Omental fat pad (tissue), 4 donors: ENCODE data around the gene BBC3. TPM values are rescaled to one million over a fixed set of nuclear protein-coding genes. Genes with fewer than 3 reads are reported as not detected.
"Not testable (repeated sequence)": the region's sequence is repeated elsewhere in the genome, so short reads cannot be mapped to it uniquely, and the experiment has no call there.

ENCODE experiments used
- ATAC-seq: fragments of 150-250 bp; one replicate; pipeline ENCODE4 v1.9.1; 2016; ENCODE audit warnings: mild to moderate bottlenecking, moderate library complexity; ENCODE audit not compliant: low FRiP score
- DNase-seq: peaks from one replicate; pipeline ENCODE4 v3.0.0-alpha.2; 2019; ENCODE audit warnings: low spot score
- total RNA-seq, 4 donors: library from RNA; depleted of rRNA; stranded (reverse); fragments of >200 nt; gene quantifications; one replicate each; pipeline ENCODE4 v1.1.0, GENCODE V29; 2016
- TF ChIP-seq, protein P1 (sequence below), 3 donors: fragments of 450-650 bp; IDR thresholded peaks; one replicate each; pipeline ENCODE4 v1.5.1; 2016 to 2017; ENCODE audit warnings: antibody characterized with exemption in 3 of 3, mild to moderate bottlenecking in 3 of 3, moderate library complexity in 2 of 3

The BBC3 gene, protein sequence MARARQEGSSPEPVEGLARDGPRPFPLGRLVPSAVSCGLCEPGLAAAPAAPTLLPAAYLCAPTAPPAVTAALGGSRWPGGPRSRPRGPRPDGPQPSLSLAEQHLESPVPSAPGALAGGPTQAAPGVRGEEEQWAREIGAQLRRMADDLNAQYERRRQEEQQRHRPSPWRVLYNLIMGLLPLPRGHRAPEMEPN
- 1 to 10 TPM; 1.0 to 9.1 (median 1.8) TPM for total RNA-seq

- no peak for DNase-seq
- ATAC-seq: no peak
- TF ChIP-seq, protein P1, sequence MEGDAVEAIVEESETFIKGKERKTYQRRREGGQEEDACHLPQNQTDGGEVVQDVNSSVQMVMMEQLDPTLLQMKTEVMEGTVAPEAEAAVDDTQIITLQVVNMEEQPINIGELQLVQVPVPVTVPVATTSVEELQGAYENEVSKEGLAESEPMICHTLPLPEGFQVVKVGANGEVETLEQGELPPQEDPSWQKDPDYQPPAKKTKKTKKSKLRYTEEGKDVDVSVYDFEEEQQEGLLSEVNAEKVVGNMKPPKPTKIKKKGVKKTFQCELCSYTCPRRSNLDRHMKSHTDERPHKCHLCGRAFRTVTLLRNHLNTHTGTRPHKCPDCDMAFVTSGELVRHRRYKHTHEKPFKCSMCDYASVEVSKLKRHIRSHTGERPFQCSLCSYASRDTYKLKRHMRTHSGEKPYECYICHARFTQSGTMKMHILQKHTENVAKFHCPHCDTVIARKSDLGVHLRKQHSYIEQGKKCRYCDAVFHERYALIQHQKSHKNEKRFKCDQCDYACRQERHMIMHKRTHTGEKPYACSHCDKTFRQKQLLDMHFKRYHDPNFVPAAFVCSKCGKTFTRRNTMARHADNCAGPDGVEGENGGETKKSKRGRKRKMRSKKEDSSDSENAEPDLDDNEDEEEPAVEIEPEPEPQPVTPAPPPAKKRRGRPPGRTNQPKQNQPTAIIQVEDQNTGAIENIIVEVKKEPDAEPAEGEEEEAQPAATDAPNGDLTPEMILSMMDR (IDR thresholded peaks at IDR 0.05): no peak
Measured at GRCh38 chr19:47230921-47231214, at the start of gene BBC3. TSS of gene BBC3 (minus strand) at chr19:47231199. CDS start at chr19:47228431, 2,768 bp downstream.

DNA sequence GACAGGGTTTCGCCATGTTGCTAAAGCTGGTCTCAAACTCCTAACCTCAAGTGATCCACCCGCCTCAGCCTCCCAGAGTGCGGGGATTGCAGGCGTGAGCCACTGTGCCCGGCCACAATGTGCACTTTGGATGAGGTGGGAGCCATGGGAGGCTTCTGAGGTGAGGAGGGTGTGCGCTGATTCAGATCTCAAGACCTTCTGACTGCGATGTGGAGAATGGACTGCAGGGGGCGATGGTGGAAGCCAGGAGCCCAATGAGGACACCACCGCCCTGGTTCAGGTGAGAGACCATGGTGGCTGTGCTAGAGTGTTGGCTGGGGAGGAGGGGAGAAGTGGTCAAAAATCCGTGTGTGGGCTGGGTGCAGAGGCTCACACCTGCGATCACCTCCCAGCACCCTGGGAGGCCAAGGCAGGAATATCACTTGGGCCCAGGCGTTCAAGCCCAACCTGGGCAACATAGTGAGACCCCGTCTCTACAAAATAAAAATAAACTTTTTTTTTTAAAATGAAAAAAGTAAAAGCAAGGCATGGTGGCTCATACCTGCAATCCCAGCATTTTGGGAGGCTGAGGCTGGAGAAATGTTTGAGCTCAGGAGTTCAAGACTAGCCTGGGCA lies 49.3 kb upstream of the BBC3 start:
- DNase-seq (no peak), ATAC-seq (no peak)
- TF ChIP-seq, protein P1 (IDR thresholded peaks at IDR 0.05): no peak

DNA sequence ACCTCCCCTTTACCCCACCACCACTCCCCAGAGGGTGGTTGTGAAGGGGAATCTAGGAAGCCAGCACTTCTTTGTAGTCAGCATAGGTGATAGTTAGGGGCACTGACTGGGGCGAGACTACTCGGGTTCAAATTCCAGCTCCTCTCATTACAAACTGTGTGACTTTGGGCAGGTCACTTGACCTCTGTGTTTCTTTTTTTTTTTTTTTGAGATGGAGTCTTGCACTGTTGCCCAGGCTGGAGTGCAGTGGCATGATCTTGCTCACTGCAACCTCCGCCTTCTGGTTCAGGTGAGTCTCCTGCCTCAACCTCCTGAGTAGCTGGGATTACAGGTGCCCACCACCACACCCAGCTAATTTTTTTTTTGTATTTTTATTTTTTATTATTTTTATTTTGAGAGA lies 45.5 kb upstream of the BBC3 start:
- ATAC-seq, DNase-seq: not testable (repeated sequence)

GRCh38 chr19:47275791-47276461 lies 44.9 kb upstream of the BBC3 start:
- ATAC-seq (no peak), DNase-seq (no peak)
- TF ChIP-seq, protein P1 (IDR thresholded peaks at IDR 0.05): no peak

- DNase-seq (no peak), ATAC-seq (peak; percentile 22)
- TF ChIP-seq, protein P1 (IDR thresholded peaks at IDR 0.05): no peak
Measured at GRCh38 chr19:47274891-47275761, 44.1 kb upstream of the BBC3 start.

GRCh38 chr19:47274071-47274890 lies 43.3 kb upstream of the BBC3 start, which contains the start of gene INAFM1:
TSS of gene INAFM1 (plus strand) at chr19:47274885. CDS start at chr19:47274920, 35 bp downstream.
- peak; percentile 83 for ATAC-seq
- DNase-seq: peak; percentile 99
- TF ChIP-seq, protein P1 (IDR thresholded peaks at IDR 0.05): no peak
